Ovary (tissue), 1 donor: ENCODE measurements around the gene CFAP251.

ENCODE experiments used
- EP300 ChIP-seq: sonication (generic); formaldehyde crosslinking; IDR thresholded peaks from one replicate; pipeline ENCODE4 v1.6.1; 2017; ENCODE audit warnings: antibody characterized with exemption
- POLR2A ChIP-seq: fragments of 450-650 bp; IDR thresholded peaks from one replicate; pipeline ENCODE4 v1.6.1; 2017; ENCODE audit warnings: antibody characterized with exemption, mild to moderate bottlenecking, moderate library complexity

- TF ChIP-seq POLR2A (no peak), EP300 (no peak)
Measured at GRCh38 chr12:122030424-122031035, 112.1 kb downstream of the CFAP251 start.
